ENCODE measurements around the gene MYEF2. TPM values are rescaled to one million over a fixed set of nuclear protein-coding genes. Genes with fewer than 3 reads are reported as not detected.

MYEF2 gene
- polyA plus RNA-seq, 1 of the 3 experiments (the other 2 are of a cell fraction), result 11.6 TPM

DNA sequence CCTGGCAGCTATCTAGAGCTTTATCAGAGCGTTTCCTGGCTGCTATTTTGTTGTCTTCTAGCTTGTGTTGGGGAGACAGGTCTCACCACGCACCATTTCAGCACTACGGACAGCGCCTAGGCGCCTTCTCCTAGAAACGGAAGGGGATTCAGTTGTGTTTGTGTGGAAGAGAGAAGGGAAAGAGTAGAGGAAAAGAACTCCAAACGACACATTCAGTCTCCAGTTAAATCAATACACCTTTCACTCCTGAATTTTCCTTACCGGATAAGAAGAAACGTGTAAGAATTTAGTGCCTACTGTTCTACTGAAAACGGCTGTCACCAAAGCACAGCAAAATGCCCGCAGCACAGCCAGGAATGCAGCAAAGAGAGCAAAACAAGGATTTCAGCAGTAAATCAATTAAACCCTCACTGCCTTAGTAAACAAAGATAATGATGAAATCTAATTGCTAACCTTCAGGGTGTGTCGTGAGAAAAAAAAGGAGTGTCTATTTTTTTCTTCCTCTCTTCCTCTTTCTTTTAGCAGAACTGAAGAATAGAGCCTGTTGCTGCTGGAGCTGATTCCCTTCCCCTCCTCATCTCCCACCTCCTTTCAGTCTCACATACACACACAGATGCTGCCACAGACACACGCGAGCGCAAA lies 13.0 kb upstream of the MYEF2 start:
- no peaks in the 10 kb centered on the region for H4K20me1 ChIP-seq (ENCODE audit: insufficient read depth)

GRCh38 chr15:48186271-48186670 lies 8.2 kb upstream of the MYEF2 start:
- peak; percentile 8 for DNase-seq
- WGBS (ENCODE audit: low lambda C conversion rate), result 49% methylated on average over 3 of the region's 3 CpGs

More for the DNA sequence above, 13.0 kb upstream of the MYEF2 start:
- Histone ChIP-seq H3K4me1 (ENCODE audit: control insufficient read depth in 1 of 2, insufficient read depth in 2 of 2, low read depth in 1 of 2, low read length in 1 of 2) (peaks cover 0 to 6% of the 10 kb centered on the region in 2 experiments; a peak in 2 of 4 replicates), H3K9me3 (no peaks in the 10 kb centered on the region), H3K27ac (ENCODE audit: low read depth in 2 of 2, low read length in 1 of 2) (no peak overlapping the region), H3K27me3 (ENCODE audit: insufficient read depth) (no peaks in the 10 kb centered on the region), H3K36me3 (replicated peaks in 1 of 2; ENCODE audit: control insufficient read depth in 1 of 2, insufficient read depth in 2 of 2, low read length in 1 of 2) (no peaks in the 10 kb centered on the region), H2AFZ (ENCODE audit: low read depth) (no peak overlapping the region), H3K9ac (no peak overlapping the region), H3K79me2 (ENCODE audit: insufficient read depth) (no peaks in the 10 kb centered on the region), H3F3A (replicated peaks; ENCODE audit: insufficient read depth) (no peaks in the 10 kb centered on the region), H3K4me2 (peak overlapping the region; percentile 81), H3K9me2 (no peaks in the 10 kb centered on the region), H3K4me3 (ENCODE audit: low read depth in 2 of 2, low read length in 1 of 2) (peak overlapping the region; percentile 37 to 54; a peak in 3 of 4 replicates)
- 12% methylated on average over 15 of the region's 15 CpGs for WGBS (ENCODE audit: low lambda C conversion rate)
- ChIA-PET CTCF (no interaction called here), POLR2A (no interaction called here)
- no peak for TF ChIP-seq NFIC (IDR thresholded peaks at IDR 0.05; ENCODE audit: borderline replicate concordance)
- TF ChIP-seq MAX (IDR thresholded peaks at IDR 0.05; ENCODE audit: low read depth), result 0 out of 2 replicates have a peak, but pooled peaks have one; percentile 35
- TF ChIP-seq REST (IDR thresholded peaks at IDR 0.05; ENCODE audit: low read depth, low read length), result peak; percentile 99
- DNase-seq, result peak; percentile 27

GRCh38 chr15:48185529-48185928 lies 7.4 kb upstream of the MYEF2 start:
- Histone ChIP-seq H3K36me3 (replicated peaks in 1 of 2; ENCODE audit: control insufficient read depth in 1 of 2, insufficient read depth in 2 of 2, low read length in 1 of 2) (no peaks in the 10 kb centered on the region), H3K4me2 (no peak overlapping the region), H3K9ac (no peak overlapping the region), H3K9me2 (no peaks in the 10 kb centered on the region), H3F3A (replicated peaks; ENCODE audit: insufficient read depth) (no peaks in the 10 kb centered on the region), H3K27ac (ENCODE audit: low read depth in 2 of 2, low read length in 1 of 2) (no peak overlapping the region), H3K27me3 (ENCODE audit: insufficient read depth) (no peaks in the 10 kb centered on the region), H3K9me3 (no peaks in the 10 kb centered on the region), H4K20me1 (ENCODE audit: insufficient read depth) (no peaks in the 10 kb centered on the region), H3K4me3 (ENCODE audit: low read depth in 2 of 2, low read length in 1 of 2) (no peak overlapping the region), H2AFZ (ENCODE audit: low read depth) (no peak overlapping the region), H3K4me1 (ENCODE audit: control insufficient read depth in 1 of 2, insufficient read depth in 2 of 2, low read depth in 1 of 2, low read length in 1 of 2) (no peaks in the 10 kb centered on the region; a peak in 1 of 4 replicates), H3K79me2 (ENCODE audit: insufficient read depth) (no peaks in the 10 kb centered on the region)
- WGBS (ENCODE audit: low lambda C conversion rate), result 49% methylated on average over 3 of the region's 3 CpGs
- ChIA-PET CTCF (interaction anchor here (1.2 kb wide), 1 partner anchor 46 kb away, joined by 3 read pairs; no protein-coding TSS in a partner anchor), POLR2A (no interaction called here)
- DNase-seq, result no peak
- TF ChIP-seq MAX (IDR thresholded peaks at IDR 0.05; ENCODE audit: low read depth), result no peak
- no peak for TF ChIP-seq TAF1 (IDR thresholded peaks at IDR 0.05; ENCODE audit: borderline replicate concordance, low read depth, low read length)
- TF ChIP-seq EP300 (IDR thresholded peaks at IDR 0.05; ENCODE audit: borderline replicate concordance in 1 of 2, low read depth in 1 of 2, low read length in 1 of 2), result no peak
- TF ChIP-seq, protein P1, sequence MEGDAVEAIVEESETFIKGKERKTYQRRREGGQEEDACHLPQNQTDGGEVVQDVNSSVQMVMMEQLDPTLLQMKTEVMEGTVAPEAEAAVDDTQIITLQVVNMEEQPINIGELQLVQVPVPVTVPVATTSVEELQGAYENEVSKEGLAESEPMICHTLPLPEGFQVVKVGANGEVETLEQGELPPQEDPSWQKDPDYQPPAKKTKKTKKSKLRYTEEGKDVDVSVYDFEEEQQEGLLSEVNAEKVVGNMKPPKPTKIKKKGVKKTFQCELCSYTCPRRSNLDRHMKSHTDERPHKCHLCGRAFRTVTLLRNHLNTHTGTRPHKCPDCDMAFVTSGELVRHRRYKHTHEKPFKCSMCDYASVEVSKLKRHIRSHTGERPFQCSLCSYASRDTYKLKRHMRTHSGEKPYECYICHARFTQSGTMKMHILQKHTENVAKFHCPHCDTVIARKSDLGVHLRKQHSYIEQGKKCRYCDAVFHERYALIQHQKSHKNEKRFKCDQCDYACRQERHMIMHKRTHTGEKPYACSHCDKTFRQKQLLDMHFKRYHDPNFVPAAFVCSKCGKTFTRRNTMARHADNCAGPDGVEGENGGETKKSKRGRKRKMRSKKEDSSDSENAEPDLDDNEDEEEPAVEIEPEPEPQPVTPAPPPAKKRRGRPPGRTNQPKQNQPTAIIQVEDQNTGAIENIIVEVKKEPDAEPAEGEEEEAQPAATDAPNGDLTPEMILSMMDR (IDR thresholded peaks at IDR 0.05), result no peak
- no peak for TF ChIP-seq MEF2A (IDR thresholded peaks at IDR 0.05; ENCODE audit: borderline replicate concordance, low read depth)
- TF ChIP-seq NRF1 (IDR thresholded peaks at IDR 0.05; ENCODE audit: low read depth, low read length), result no peak
- no peak for TF ChIP-seq TEAD4 (IDR thresholded peaks at IDR 0.05; ENCODE audit: borderline replicate concordance, insufficient read depth)
- no peak for TF ChIP-seq NFIC (IDR thresholded peaks at IDR 0.05; ENCODE audit: borderline replicate concordance)
- TF ChIP-seq CHD2 (IDR thresholded peaks at IDR 0.05; ENCODE audit: low read length, partially characterized antibody), result no peak

More at GRCh38 chr15:48186271-48186670, 8.2 kb upstream of the MYEF2 start:
- Histone ChIP-seq H3K27me3 (ENCODE audit: insufficient read depth) (no peaks in the 10 kb centered on the region), H3K36me3 (replicated peaks in 1 of 2; ENCODE audit: control insufficient read depth in 1 of 2, insufficient read depth in 2 of 2, low read length in 1 of 2) (no peaks in the 10 kb centered on the region), H3K9me2 (no peaks in the 10 kb centered on the region), H3K9ac (no peak overlapping the region), H3K4me2 (no peak overlapping the region), H3K79me2 (ENCODE audit: insufficient read depth) (no peaks in the 10 kb centered on the region), H3K27ac (ENCODE audit: low read depth in 2 of 2, low read length in 1 of 2) (no peak overlapping the region), H3K9me3 (no peaks in the 10 kb centered on the region), H3K4me1 (ENCODE audit: control insufficient read depth in 1 of 2, insufficient read depth in 2 of 2, low read depth in 1 of 2, low read length in 1 of 2) (no peaks in the 10 kb centered on the region; a peak in 2 of 4 replicates), H3K4me3 (ENCODE audit: low read depth in 2 of 2, low read length in 1 of 2) (no peak overlapping the region), H3F3A (replicated peaks; ENCODE audit: insufficient read depth) (no peaks in the 10 kb centered on the region), H4K20me1 (ENCODE audit: insufficient read depth) (no peaks in the 10 kb centered on the region), H2AFZ (ENCODE audit: low read depth) (no peak overlapping the region)
- TF ChIP-seq MXI1 (IDR thresholded peaks at IDR 0.05; ENCODE audit: low read depth, low read length), result no peak
- peak; percentile 38; the same call in 1 of the 2 replicates for TF ChIP-seq RCOR1 (IDR thresholded peaks at IDR 0.05; ENCODE audit: low read length)
- CTCF ChIA-PET, result no interaction called here
- POLR2A ChIA-PET, result no interaction called here
